Neuronal stem cell (in vitro differentiated cells): ENCODE measurements around the gene MEF2A.

ENCODE experiments used
- DNase-seq: peaks from one replicate; pipeline ENCODE4 v3.0.0-alpha.2; 2013; ENCODE audit warnings: low spot score
- H2AFZ ChIP-seq: one replicate; pipeline ENCODE4 v1.6.1; 2013; ENCODE audit warnings: mild to moderate bottlenecking, low read length, inconsistent platforms
- H2AK5ac ChIP-seq: 2 replicates; pipeline ENCODE4 v1.6.1; 2013; ENCODE audit warnings: low read depth, mild to moderate bottlenecking, inconsistent platforms, low read length, moderate library complexity, mixed read lengths
- H2BK120ac ChIP-seq: 2 replicates; pipeline ENCODE4 v1.6.1; 2013; ENCODE audit warnings: low read depth, mild to moderate bottlenecking, inconsistent platforms, low read length, moderate library complexity, mixed read lengths
- H2BK12ac ChIP-seq: one replicate; pipeline ENCODE4 v1.6.1; 2013; ENCODE audit warnings: low read length, inconsistent platforms
- H2BK15ac ChIP-seq: 2 replicates; pipeline ENCODE4 v1.6.1; 2013; ENCODE audit warnings: mild to moderate bottlenecking, low read length, inconsistent platforms, mixed read lengths
- H2BK5ac ChIP-seq: one replicate; pipeline ENCODE4 v1.6.1; 2013; ENCODE audit warnings: inconsistent platforms, mild to moderate bottlenecking, low read length, moderate library complexity
- H3K14ac ChIP-seq: one replicate; pipeline ENCODE4 v1.6.1; 2013; ENCODE audit warnings: low read length, inconsistent platforms
- H3K18ac ChIP-seq: 2 replicates; pipeline ENCODE4 v1.6.1; 2013; ENCODE audit warnings: low read length, inconsistent platforms
- H3K23ac ChIP-seq: 2 replicates; pipeline ENCODE4 v1.6.1; 2013; ENCODE audit warnings: low read depth, mild to moderate bottlenecking, mixed read lengths, low read length, inconsistent platforms; ENCODE audit not compliant: poor library complexity
- H3K27ac ChIP-seq: replicated peaks from 3 replicates; pipeline ENCODE4 v1.5.1; 2013; ENCODE audit warnings: low read length, inconsistent platforms
- H3K27me3 ChIP-seq, 3 experiments: 2 replicates each; pipeline ENCODE4 v1.6.1; 2013; ENCODE audit warnings: low read length in 3 of 3, mild to moderate bottlenecking in 2 of 3, inconsistent platforms in 1 of 3, low read depth in 1 of 3, mixed read lengths in 1 of 3, moderate library complexity in 1 of 3; ENCODE audit not compliant: control insufficient read depth in 3 of 3, insufficient read depth in 3 of 3
- H3K36me3 ChIP-seq, 2 donors: replicated peaks in 1 of 2; 2 replicates each; pipeline ENCODE4 v1.6.1; 2013; ENCODE audit warnings: low read length in 2 of 2; ENCODE audit not compliant: control insufficient read depth in 2 of 2, insufficient read depth in 2 of 2
- H3K4ac ChIP-seq: 2 replicates; pipeline ENCODE4 v1.6.1; 2013; ENCODE audit warnings: inconsistent platforms, mild to moderate bottlenecking, low read length, moderate library complexity
- H3K4me1 ChIP-seq, 2 donors: 1 replicate in 1 of 2; 2 replicates in 1 of 2; pipeline ENCODE4 v1.6.1; 2013; ENCODE audit warnings: low read length in 2 of 2, low read depth in 1 of 2; ENCODE audit not compliant: control insufficient read depth in 2 of 2, insufficient read depth in 1 of 2
- H3K4me2 ChIP-seq: one replicate; pipeline ENCODE4 v1.6.1; 2013; ENCODE audit warnings: mild to moderate bottlenecking, low read length, inconsistent platforms; ENCODE audit not compliant: insufficient read depth, poor library complexity, severe bottlenecking
- H3K4me3 ChIP-seq, 2 donors: 2 replicates each; pipeline ENCODE4 v1.5.1; 2013; ENCODE audit warnings: low read length in 2 of 2, mild to moderate bottlenecking in 2 of 2, inconsistent platforms in 1 of 2, moderate library complexity in 1 of 2
- H3K79me1 ChIP-seq: one replicate; pipeline ENCODE4 v1.6.1; 2013; ENCODE audit warnings: low read depth, mild to moderate bottlenecking, inconsistent platforms, low read length, moderate library complexity
- H3K9ac ChIP-seq: one replicate; pipeline ENCODE4 v1.6.1; 2013; ENCODE audit warnings: mild to moderate bottlenecking, low read depth, low read length, inconsistent platforms; ENCODE audit not compliant: poor library complexity
- H3K9me3 ChIP-seq, 2 donors: replicated peaks in 1 of 2; 2 replicates each; pipeline versions ENCODE3 to v1.6.1; 2013; ENCODE audit warnings: low read length in 2 of 2, mild to moderate bottlenecking in 2 of 2, inconsistent platforms in 1 of 2, low read depth in 1 of 2, mixed read lengths in 1 of 2, moderate library complexity in 1 of 2; ENCODE audit not compliant: control insufficient read depth in 2 of 2, insufficient read depth in 1 of 2
- H4K8ac ChIP-seq: one replicate; pipeline ENCODE4 v1.6.1; 2013; ENCODE audit warnings: low read depth, mild to moderate bottlenecking, inconsistent platforms, low read length, moderate library complexity
- H4K91ac ChIP-seq: one replicate; pipeline ENCODE4 v1.6.1; 2013; ENCODE audit warnings: low read length, low read depth, mild to moderate bottlenecking, inconsistent platforms; ENCODE audit not compliant: poor library complexity
- WGBS, 2 donors: extraction: QIAGEN DNeasy Blood & Tissue Kit; methylation state at CpG; one replicate each; pipeline ENCODE4 v1.1.7; 2013; ENCODE audit warnings: missing lambda C conversion rate in 2 of 2, mixed read lengths in 1 of 2; ENCODE audit not compliant: insufficient read length in 2 of 2, insufficient replicate concordance in 1 of 2; ENCODE audit errors: extremely low coverage in 2 of 2; 5-methylcytosine and 5-hydroxymethylcytosine counted together

MEF2A gene

GRCh38 chr15:99592145-99592791 is 26.5 kb downstream of the MEF2A start:
- no peak overlapping the region for H3K23ac ChIP-seq
- H2AK5ac ChIP-seq: no peak overlapping the region
- H2BK15ac ChIP-seq: no peak overlapping the region
- H3K4ac ChIP-seq: no peak overlapping the region
- no peak overlapping the region for H2BK120ac ChIP-seq
- no peak overlapping the region for H4K91ac ChIP-seq
- no peaks in the 10 kb centered on the region for H3K27me3 ChIP-seq
- H3K4me2 ChIP-seq: no peak overlapping the region
- H3K4me3 ChIP-seq: no peak overlapping the region
- no peak overlapping the region for H3K9ac ChIP-seq
- no peak overlapping the region for H2BK12ac ChIP-seq
- no peak overlapping the region for H2AFZ ChIP-seq
- no peak overlapping the region for H3K18ac ChIP-seq
- H4K8ac ChIP-seq: no peak overlapping the region
- no peak overlapping the region for H3K14ac ChIP-seq
- no peaks in the 10 kb centered on the region for H3K79me1 ChIP-seq
- H3K36me3 ChIP-seq: peaks cover 1 to 4% of the 10 kb centered on the region in 2 donors
- no peaks in the 10 kb centered on the region for H3K4me1 ChIP-seq
- WGBS, 2 donors: no CpG with 5 or more reads among the region's 6 CpGs
- H2BK5ac ChIP-seq: no peak overlapping the region
- H3K27ac ChIP-seq: no peak overlapping the region
- H3K9me3 ChIP-seq: peaks cover 5 to 20% of the 10 kb centered on the region in 2 donors
- DNase-seq: no peak

- Histone ChIP-seq H3K14ac (no peak overlapping the region), H2AK5ac (no peak overlapping the region), H4K8ac (no peak overlapping the region), H3K9ac (no peak overlapping the region), H3K27me3 (no peaks in the 10 kb centered on the region), H3K4me3 (no peak overlapping the region), H3K4ac (no peak overlapping the region), H4K91ac (no peak overlapping the region), H2BK15ac (no peak overlapping the region), H3K18ac (no peak overlapping the region), H3K79me1 (no peaks in the 10 kb centered on the region), H3K4me2 (no peak overlapping the region), H2AFZ (no peak overlapping the region), H3K36me3 (peaks cover 1 to 4% of the 10 kb centered on the region in 2 donors), H2BK5ac (no peak overlapping the region), H2BK12ac (no peak overlapping the region), H3K9me3 (peaks cover 5 to 20% of the 10 kb centered on the region in 2 donors), H2BK120ac (no peak overlapping the region), H3K23ac (no peak overlapping the region), H3K27ac (no peak overlapping the region), H3K4me1 (no peaks in the 10 kb centered on the region)
- no CpG with 5 or more reads among the region's 6 CpGs for WGBS, 2 donors
- DNase-seq: no peak
These were observed 27.3 kb downstream of the MEF2A start for GRCh38 chr15:99593070-99593469.

GRCh38 chr15:99594916-99595315 is 29.1 kb downstream of the MEF2A start:
- Histone ChIP-seq H3K4me2 (no peak overlapping the region), H3K9ac (no peak overlapping the region), H2BK5ac (no peak overlapping the region), H2BK120ac (no peak overlapping the region), H3K27me3 (no peaks in the 10 kb centered on the region), H2AK5ac (no peak overlapping the region), H3K27ac (no peak overlapping the region), H3K79me1 (no peaks in the 10 kb centered on the region), H3K9me3 (peaks cover 5 to 27% of the 10 kb centered on the region in 2 donors), H3K4ac (no peak overlapping the region), H3K4me1 (no peaks in the 10 kb centered on the region), H2BK15ac (no peak overlapping the region), H3K18ac (no peak overlapping the region), H2AFZ (no peak overlapping the region), H4K91ac (no peak overlapping the region), H3K14ac (no peak overlapping the region), H3K36me3 (peaks cover 1 to 19% of the 10 kb centered on the region in 2 donors), H2BK12ac (no peak overlapping the region), H3K4me3 (no peak overlapping the region), H3K23ac (no peak overlapping the region), H4K8ac (no peak overlapping the region)
- DNase-seq: no peak
- WGBS, 2 donors: no CpG with 5 or more reads among the region's 2 CpGs

GRCh38 chr15:99598296-99598695 is 32.5 kb downstream of the MEF2A start:
- no peaks in the 10 kb centered on the region for H3K4me1 ChIP-seq
- H3K9me3 ChIP-seq: peaks cover 8 to 29% of the 10 kb centered on the region in 2 donors
- H4K91ac ChIP-seq: no peak overlapping the region
- H2BK15ac ChIP-seq: no peak overlapping the region
- H3K79me1 ChIP-seq: no peaks in the 10 kb centered on the region
- H2BK12ac ChIP-seq: no peak overlapping the region
- peaks cover 3 to 46% of the 10 kb centered on the region in 2 donors for H3K36me3 ChIP-seq
- no peak overlapping the region for H2AK5ac ChIP-seq
- no peak overlapping the region for H3K4me3 ChIP-seq
- H3K9ac ChIP-seq: no peak overlapping the region
- no CpG with 5 or more reads among the region's 3 CpGs for WGBS, 2 donors
- H2BK5ac ChIP-seq: no peak overlapping the region
- DNase-seq: no peak
- H3K18ac ChIP-seq: no peak overlapping the region
- H3K27ac ChIP-seq: no peak overlapping the region
- H3K4ac ChIP-seq: no peak overlapping the region
- no peak overlapping the region for H3K14ac ChIP-seq
- no peak overlapping the region for H2BK120ac ChIP-seq
- H3K27me3 ChIP-seq: no peaks in the 10 kb centered on the region
- H3K23ac ChIP-seq: no peak overlapping the region
- no peak overlapping the region for H4K8ac ChIP-seq
- no peak overlapping the region for H2AFZ ChIP-seq
- H3K4me2 ChIP-seq: no peak overlapping the region
